Brain pericyte (primary cell): ENCODE data around the gene TSPAN9.

Experiments used
- DNase-seq: peaks from one replicate; pipeline ENCODE4 v3.0.0-alpha.2; 2012; ENCODE audit warnings: low read depth, low spot score

Gene TSPAN9

GRCh38 chr12:3141339-3142321, 64.5 kb downstream of the TSPAN9 start:
- DNase-seq: no peak

- DNase-seq: no peak
These were observed 65.2 kb downstream of the TSPAN9 start for GRCh38 chr12:3142386-3142785.

- DNase-seq: no peak
These were observed 67.3 kb downstream of the TSPAN9 start for GRCh38 chr12:3144495-3144894.

GRCh38 chr12:3145033-3145432, 67.9 kb downstream of the TSPAN9 start:
- no peak for DNase-seq

- no peak for DNase-seq
These were observed 68.5 kb downstream of the TSPAN9 start for GRCh38 chr12:3145546-3146310.

GRCh38 chr12:3147260-3147659, 70.1 kb downstream of the TSPAN9 start:
- no peak for DNase-seq

GRCh38 chr12:3148366-3149000, 71.3 kb downstream of the TSPAN9 start:
- DNase-seq: no peak

GRCh38 chr12:3149515-3150307, 72.5 kb downstream of the TSPAN9 start:
- no peak for DNase-seq

- no peak for DNase-seq
These were observed 73.1 kb downstream of the TSPAN9 start for GRCh38 chr12:3150308-3150670.

GRCh38 chr12:3150931-3151835, 74.0 kb downstream of the TSPAN9 start:
- DNase-seq: no peak

- DNase-seq: no peak
These were observed 74.9 kb downstream of the TSPAN9 start for GRCh38 chr12:3152011-3152511.

GRCh38 chr12:3152892-3153291, 75.7 kb downstream of the TSPAN9 start:
- no peak for DNase-seq

GRCh38 chr12:3154006-3154405, 76.8 kb downstream of the TSPAN9 start:
- DNase-seq: no peak

- DNase-seq: no peak
These were observed 78.7 kb downstream of the TSPAN9 start for GRCh38 chr12:3155702-3156370.

GRCh38 chr12:3157581-3158323, 80.6 kb downstream of the TSPAN9 start:
- DNase-seq: no peak

- DNase-seq: peak; percentile 49
These were observed 81.8 kb downstream of the TSPAN9 start for GRCh38 chr12:3158851-3159465.

- DNase-seq: no peak
These were observed 82.9 kb downstream of the TSPAN9 start for GRCh38 chr12:3160081-3160480.

GRCh38 chr12:3161861-3162260, 84.7 kb downstream of the TSPAN9 start:
- no peak for DNase-seq
